Stimulated activated CD4-positive, alpha-beta T cell treated with anti-CD3 and anti-CD28 coated beads, Interleukin-15, amount 100 ng/mL, for 1 hour (primary cell): ENCODE results near the gene HLA-DPA1.
"Not testable (repeated sequence)": the region's sequence is repeated elsewhere in the genome, so short reads cannot be mapped to it uniquely, and the experiment has no call there.

ENCODE experiments used
- DNase-seq, 2 donors: peaks; one replicate each; pipeline ENCODE4 v3.0.0-alpha.2; 2020; ENCODE audit warnings: low read depth in 1 of 2, low spot score in 1 of 2

The HLA-DPA1 gene

GRCh38 chr6:33065312-33065711 lies 8.1 kb downstream of the HLA-DPA1 start:
- DNase-seq, result no peak

GRCh38 chr6:33064723-33065122 lies 8.7 kb downstream of the HLA-DPA1 start:
- no peak for DNase-seq

GRCh38 chr6:33063435-33063834 lies 10.0 kb downstream of the HLA-DPA1 start:
- not testable (repeated sequence) for DNase-seq

GRCh38 chr6:33061987-33062386 lies 11.5 kb downstream of the HLA-DPA1 start:
- DNase-seq, result no peak

GRCh38 chr6:33057222-33058150 lies 16.0 kb downstream of the HLA-DPA1 start:
- no peak for DNase-seq

- DNase-seq, result no peak
These were observed 20.2 kb downstream of the HLA-DPA1 start for GRCh38 chr6:33053230-33053629.

- no peak for DNase-seq
These were observed 20.8 kb downstream of the HLA-DPA1 start for GRCh38 chr6:33052627-33053026.

GRCh38 chr6:33050014-33050810 lies 23.2 kb downstream of the HLA-DPA1 start:
- no peak for DNase-seq

- DNase-seq, result no peak
These were observed 24.0 kb downstream of the HLA-DPA1 start for GRCh38 chr6:33049323-33050013.

GRCh38 chr6:33040157-33040556 lies 33.3 kb downstream of the HLA-DPA1 start:
- no peak for DNase-seq

- DNase-seq, result no peak
These were observed 36.9 kb downstream of the HLA-DPA1 start for GRCh38 chr6:33036535-33036934.

- no peak for DNase-seq
These were observed 38.9 kb downstream of the HLA-DPA1 start for GRCh38 chr6:33034554-33034953.

GRCh38 chr6:33030245-33030644 lies 43.2 kb downstream of the HLA-DPA1 start:
- DNase-seq, result no peak

GRCh38 chr6:33029328-33030184 lies 43.9 kb downstream of the HLA-DPA1 start:
- DNase-seq, result no peak

GRCh38 chr6:33028220-33028849 lies 45.1 kb downstream of the HLA-DPA1 start:
- no peak for DNase-seq

- DNase-seq, result no peak
These were observed 48.9 kb downstream of the HLA-DPA1 start for GRCh38 chr6:33024521-33024920.

GRCh38 chr6:33023536-33023935 lies 49.9 kb downstream of the HLA-DPA1 start:
- DNase-seq, result no peak

GRCh38 chr6:33021917-33022316 lies 51.5 kb downstream of the HLA-DPA1 start:
- no peak for DNase-seq

- no peak for DNase-seq
These were observed 54.1 kb downstream of the HLA-DPA1 start for GRCh38 chr6:33019372-33019771.

- peak in 1 of 2 donors; percentile 22 for DNase-seq
These were observed 54.5 kb downstream of the HLA-DPA1 start for GRCh38 chr6:33018904-33019303.
